Endodermal cell (in vitro differentiated cells): ENCODE data around the gene CLIC4. TPM values are rescaled to one million over a fixed set of nuclear protein-coding genes. Genes with fewer than 3 reads are reported as not detected.
"Not testable (repeated sequence)": the region's sequence is repeated elsewhere in the genome, so short reads cannot be mapped to it uniquely, and the experiment has no call there.

Experiments
- DNase-seq: peaks from one replicate; pipeline ENCODE4 v3.0.0-alpha.2; 2017
- H3K27ac ChIP-seq: 2 replicates; pipeline ENCODE4 v1.5.1; 2013; ENCODE audit warnings: mild to moderate bottlenecking, low read depth, low read length, moderate library complexity
- H3K27me3 ChIP-seq: 2 replicates; pipeline ENCODE4 v1.6.1; 2013; ENCODE audit warnings: mild to moderate bottlenecking, low read length, moderate library complexity; ENCODE audit not compliant: insufficient read depth, control insufficient read depth, poor library complexity, severe bottlenecking
- H3K36me3 ChIP-seq: 2 replicates; pipeline ENCODE4 v1.7.0; 2013; ENCODE audit warnings: mild to moderate bottlenecking, low read length, moderate library complexity; ENCODE audit not compliant: control insufficient read depth, insufficient read depth
- H3K4me1 ChIP-seq: one replicate; pipeline ENCODE4 v1.7.0; 2013; ENCODE audit warnings: low read length; ENCODE audit not compliant: control insufficient read depth, insufficient read depth
- H3K4me3 ChIP-seq: 2 replicates; pipeline ENCODE4 v1.5.1; 2013; ENCODE audit warnings: mild to moderate bottlenecking, low read length, moderate library complexity
- H3K9ac ChIP-seq: 2 replicates; pipeline ENCODE4 v1.6.1; 2013; ENCODE audit warnings: mild to moderate bottlenecking, low read length, moderate library complexity; ENCODE audit not compliant: poor library complexity, severe bottlenecking; ENCODE audit errors: extremely low read depth
- H3K9me3 ChIP-seq: 2 replicates; pipeline ENCODE4 v1.6.1; 2013; ENCODE audit warnings: mild to moderate bottlenecking, low read length, moderate library complexity; ENCODE audit not compliant: control insufficient read depth
- H3K27ac Mint-ChIP-seq: 2 replicates; pipeline ENCODE4 v1.8.0; 2020; ENCODE audit warnings: mixed read lengths
- H3K27me3 Mint-ChIP-seq: 2 replicates; pipeline ENCODE4 v1.8.0; 2021; ENCODE audit warnings: mild to moderate bottlenecking, mixed read lengths; ENCODE audit not compliant: insufficient read depth
- H3K36me3 Mint-ChIP-seq: 2 replicates; pipeline ENCODE4 v1.8.0; 2020; ENCODE audit warnings: low read depth, mixed read lengths
- H3K4me1 Mint-ChIP-seq: 2 replicates; pipeline ENCODE4 v1.8.0; 2020; ENCODE audit warnings: mixed read lengths
- H3K4me3 Mint-ChIP-seq: 2 replicates; pipeline ENCODE4 v1.8.0; 2020; ENCODE audit warnings: mild to moderate bottlenecking, moderate library complexity, mixed read lengths
- H3K9me3 Mint-ChIP-seq: 2 replicates; pipeline ENCODE4 v1.8.0; 2020; ENCODE audit warnings: mild to moderate bottlenecking, mixed read lengths
- WGBS, 2 experiments: methylation state at CpG; one replicate each; pipeline versions ENCODE4 v1.1.5 to v1.1.7; 2013; ENCODE audit warnings: missing lambda C conversion rate in 2 of 2, mixed read lengths in 1 of 2; ENCODE audit not compliant: insufficient coverage in 1 of 2, insufficient read length in 1 of 2; 5-methylcytosine and 5-hydroxymethylcytosine counted together
- total RNA-seq, 2 donors: library from RNA; stranded (reverse); fragmentation: NEBNext Ultra II Directional in 1 of 2; extraction: Animal tissue kit (Norgen Biotek cat#: 25700) in 1 of 2; gene quantifications; 2 replicates in 1 of 2; 3 replicates in 1 of 2; pipeline ENCODE4 v1.2.1, GENCODE V29; 2021
- TF ChIP-seq, protein P1 (sequence below): fragments of 200-600 bp; sonication (generic); conservative IDR thresholded peaks from 2 replicates; pipeline ENCODE4 v1.5.0; 2021; ENCODE audit warnings: antibody characterized with exemption, mild to moderate bottlenecking

The CLIC4 gene
- total RNA-seq, 2 donors from 2014 or later: 119 to 146 TPM

DNA sequence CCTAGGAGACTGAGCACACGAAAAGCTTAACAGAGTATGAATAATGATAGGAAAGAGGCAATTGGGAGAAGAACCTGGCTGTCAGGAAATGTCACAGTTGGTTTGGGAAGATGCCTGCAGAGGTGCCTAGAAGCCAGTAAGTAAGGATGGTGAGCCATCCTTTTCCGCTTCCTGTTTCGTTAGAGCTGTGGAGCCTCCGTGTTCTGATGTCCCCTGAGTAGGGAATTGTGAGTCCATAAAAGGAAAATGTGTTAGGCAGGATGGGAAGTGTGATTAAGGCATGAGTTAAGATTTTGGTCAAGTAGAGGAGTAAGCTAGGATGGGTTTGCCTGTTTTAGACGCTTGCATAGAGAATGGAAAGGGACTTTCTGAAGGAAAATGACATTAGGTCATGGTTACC is 9.0 kb downstream of the CLIC4 start:
- 90 to 100% methylated on average over 5 of the region's 5 CpGs for WGBS, 2 experiments

DNA sequence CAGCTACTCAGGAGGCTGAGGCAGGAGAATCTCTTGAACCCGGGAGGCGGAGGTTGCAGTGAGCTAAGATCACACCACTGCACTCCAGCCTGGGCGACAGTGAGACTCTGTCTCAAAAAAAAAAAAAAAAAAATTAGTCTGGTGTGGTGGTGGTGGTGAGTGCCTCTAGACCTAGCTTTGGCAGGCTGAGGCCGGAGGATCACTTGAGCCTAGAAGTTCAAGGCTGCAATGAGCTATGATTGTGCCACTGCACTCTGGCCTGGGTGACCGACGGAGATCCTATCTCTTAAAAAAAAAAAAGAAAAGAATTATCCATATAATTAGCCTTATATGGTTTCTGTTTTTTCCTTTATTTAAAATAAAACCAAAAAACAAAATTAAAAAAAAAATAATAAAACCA is 10.1 kb downstream of the CLIC4 start:
- H3K27me3 Mint-ChIP-seq, H3K4me3 ChIP-seq, H3K4me1 ChIP-seq, H3K4me3 Mint-ChIP-seq, H3K27me3 ChIP-seq, H3K27ac ChIP-seq, H3K9ac ChIP-seq, H3K27ac Mint-ChIP-seq, DNase-seq, H3K9me3 Mint-ChIP-seq, H3K9me3 ChIP-seq: not testable (repeated sequence)
- WGBS, 2 experiments: 95% methylated on average over 4 of the region's 6 CpGs; no CpG with 5 or more reads in 1 of the 2 experiments
- Mint-ChIP-seq H3K36me3 (peaks cover 15% of the 10 kb centered on the region), H3K4me1 (peaks cover 11% of the 10 kb centered on the region)
- peaks cover 20% of the 10 kb centered on the region for H3K36me3 ChIP-seq

More for the DNA sequence above, 9.0 kb downstream of the CLIC4 start:
- Histone ChIP-seq H3K4me1 (no peaks in the 10 kb centered on the region), H3K36me3 (peaks cover 24% of the 10 kb centered on the region), H3K27me3 (no peaks in the 10 kb centered on the region), H3K9ac (no peak overlapping the region), H3K4me3 (no peak overlapping the region), H3K27ac (no peak overlapping the region), H3K9me3 (no peaks in the 10 kb centered on the region)
- H3K27me3 Mint-ChIP-seq: no peaks in the 10 kb centered on the region
- H3K4me3 Mint-ChIP-seq: no peak overlapping the region
- no peak for DNase-seq
- no peak overlapping the region for H3K27ac Mint-ChIP-seq
- peaks cover 14% of the 10 kb centered on the region for H3K4me1 Mint-ChIP-seq
- H3K9me3 Mint-ChIP-seq: no peaks in the 10 kb centered on the region
- TF ChIP-seq, protein P1, sequence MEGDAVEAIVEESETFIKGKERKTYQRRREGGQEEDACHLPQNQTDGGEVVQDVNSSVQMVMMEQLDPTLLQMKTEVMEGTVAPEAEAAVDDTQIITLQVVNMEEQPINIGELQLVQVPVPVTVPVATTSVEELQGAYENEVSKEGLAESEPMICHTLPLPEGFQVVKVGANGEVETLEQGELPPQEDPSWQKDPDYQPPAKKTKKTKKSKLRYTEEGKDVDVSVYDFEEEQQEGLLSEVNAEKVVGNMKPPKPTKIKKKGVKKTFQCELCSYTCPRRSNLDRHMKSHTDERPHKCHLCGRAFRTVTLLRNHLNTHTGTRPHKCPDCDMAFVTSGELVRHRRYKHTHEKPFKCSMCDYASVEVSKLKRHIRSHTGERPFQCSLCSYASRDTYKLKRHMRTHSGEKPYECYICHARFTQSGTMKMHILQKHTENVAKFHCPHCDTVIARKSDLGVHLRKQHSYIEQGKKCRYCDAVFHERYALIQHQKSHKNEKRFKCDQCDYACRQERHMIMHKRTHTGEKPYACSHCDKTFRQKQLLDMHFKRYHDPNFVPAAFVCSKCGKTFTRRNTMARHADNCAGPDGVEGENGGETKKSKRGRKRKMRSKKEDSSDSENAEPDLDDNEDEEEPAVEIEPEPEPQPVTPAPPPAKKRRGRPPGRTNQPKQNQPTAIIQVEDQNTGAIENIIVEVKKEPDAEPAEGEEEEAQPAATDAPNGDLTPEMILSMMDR: no peak
- H3K36me3 Mint-ChIP-seq: peaks cover 18% of the 10 kb centered on the region

DNA sequence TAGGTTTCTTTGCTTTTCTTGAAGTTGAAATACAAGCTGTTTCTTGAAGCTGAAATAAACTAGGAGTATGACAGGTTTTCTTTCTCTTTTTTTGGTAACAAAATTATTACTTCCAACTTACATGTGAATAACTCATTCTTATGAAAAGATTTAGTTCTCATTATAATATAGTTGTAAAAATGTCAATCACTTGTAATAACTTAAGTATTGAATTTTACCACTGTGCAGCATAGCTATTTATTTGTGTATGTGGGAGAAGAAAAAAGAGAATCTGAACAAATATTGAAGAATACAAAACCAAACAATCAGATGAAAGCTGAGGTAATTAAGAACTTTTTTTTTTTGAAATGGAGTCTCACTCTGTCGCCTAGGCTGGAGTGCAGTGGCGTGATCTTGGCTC is 11.1 kb downstream of the CLIC4 start:
- DNase-seq: no peak
- H3K4me3 ChIP-seq: no peak overlapping the region
- TF ChIP-seq, protein P1: no peak
- H3K27me3 Mint-ChIP-seq: no peaks in the 10 kb centered on the region
- peaks cover 15% of the 10 kb centered on the region for H3K36me3 ChIP-seq
- no peak overlapping the region for H3K9ac ChIP-seq
- H3K9me3 Mint-ChIP-seq: no peaks in the 10 kb centered on the region
- H3K9me3 ChIP-seq: no peaks in the 10 kb centered on the region
- H3K36me3 Mint-ChIP-seq: peaks cover 11% of the 10 kb centered on the region
- H3K4me1 ChIP-seq: no peaks in the 10 kb centered on the region
- WGBS, 2 experiments: 92 to 100% methylated on average over 2 of the region's 2 CpGs
- no peak overlapping the region for H3K27ac ChIP-seq
- no peaks in the 10 kb centered on the region for H3K27me3 ChIP-seq
- H3K4me3 Mint-ChIP-seq: no peak overlapping the region
- H3K4me1 Mint-ChIP-seq: peaks cover 11% of the 10 kb centered on the region
- H3K27ac Mint-ChIP-seq: no peak overlapping the region

DNA sequence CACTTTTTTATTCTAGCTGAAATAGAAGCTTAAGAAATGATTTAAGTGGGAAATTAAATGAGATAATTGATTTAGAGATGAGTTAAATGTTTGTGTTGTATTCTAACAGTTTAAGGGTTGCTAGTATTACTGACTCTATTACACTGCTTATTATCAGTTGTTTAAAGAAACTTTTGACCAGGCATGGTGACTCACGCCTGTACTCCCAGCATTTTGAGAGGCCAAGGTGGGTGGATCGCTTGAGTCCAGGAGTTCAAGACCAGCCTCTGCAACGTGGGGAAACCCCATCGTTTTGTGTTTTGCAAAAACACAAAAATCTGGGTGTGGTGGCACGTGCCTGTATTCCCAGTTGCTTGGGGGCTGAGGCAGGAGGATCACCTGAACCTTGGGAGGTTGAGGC is 14.2 kb downstream of the CLIC4 start:
- no peaks in the 10 kb centered on the region for H3K27me3 ChIP-seq
- no peaks in the 10 kb centered on the region for H3K9me3 ChIP-seq
- no peak for DNase-seq
- H3K4me1 ChIP-seq: peaks cover 3% of the 10 kb centered on the region
- Mint-ChIP-seq H3K4me3 (no peak overlapping the region), H3K36me3 (peaks cover 7% of the 10 kb centered on the region), H3K27me3 (no peaks in the 10 kb centered on the region), H3K27ac (no peak overlapping the region), H3K4me1 (no peaks in the 10 kb centered on the region), H3K9me3 (no peaks in the 10 kb centered on the region)
- no peak overlapping the region for H3K27ac ChIP-seq
- 95 to 97% methylated on average over 5 of the region's 5 CpGs for WGBS, 2 experiments
- H3K36me3 ChIP-seq: peaks cover 12% of the 10 kb centered on the region
- H3K9ac ChIP-seq: no peak overlapping the region
- no peak overlapping the region for H3K4me3 ChIP-seq
- TF ChIP-seq, protein P1: no peak
